Measurements from ENCODE around the gene OTUB2. TPM values are rescaled to one million over a fixed set of nuclear protein-coding genes. Genes with fewer than 3 reads are reported as not detected.

The OTUB2 gene
- polyA plus RNA-seq, 1 experiment, result 1.1 TPM

GRCh38 chr14:94019329-94019728, 6.8 kb upstream of the OTUB2 start:
- H3K27me3 ChIP-seq (ENCODE audit: control insufficient read depth, insufficient read depth, low read length), result peaks cover 6% of the 10 kb centered on the region
- no peak overlapping the region for H3K4me3 ChIP-seq (ENCODE audit: low read depth, low read length)
- no peaks in the 10 kb centered on the region for H3K36me3 ChIP-seq (ENCODE audit: control insufficient read depth, insufficient read depth, low read length)
- no peak for TF ChIP-seq CTCF (IDR thresholded peaks at IDR 0.05; ENCODE audit: insufficient read depth, low read depth, low read length)
- ChIA-PET POLR2A (no interaction called here), CTCF (interaction anchor here (0.9 to 2.3 kb wide), 4 partner anchors 9 to 117 kb away, joined by 3 to 9 read pairs (median 4); no protein-coding TSS in a partner anchor)
- DNase-seq (ENCODE audit: low read depth), result no peak

- no peak for DNase-seq (ENCODE audit: low read depth)
Observed at GRCh38 chr14:94020267-94020666, 5.9 kb upstream of the OTUB2 start.

GRCh38 chr14:94021001-94021400, 5.1 kb upstream of the OTUB2 start:
- no peak for DNase-seq (ENCODE audit: low read depth)
- ChIA-PET CTCF (interaction anchor here (1.3 to 1.9 kb wide), 4 partner anchors 8 to 116 kb away, joined by 3 to 6 read pairs (median 6); no protein-coding TSS in a partner anchor), POLR2A (no interaction called here)
- H3K27me3 ChIP-seq (ENCODE audit: control insufficient read depth, insufficient read depth, low read length), result peaks cover 2% of the 10 kb centered on the region
- H3K4me3 ChIP-seq (ENCODE audit: low read depth, low read length), result no peak overlapping the region
- no peak for TF ChIP-seq CTCF (IDR thresholded peaks at IDR 0.05; ENCODE audit: insufficient read depth, low read depth, low read length)
- no peaks in the 10 kb centered on the region for H3K36me3 ChIP-seq (ENCODE audit: control insufficient read depth, insufficient read depth, low read length)

More at GRCh38 chr14:94020267-94020666, 5.9 kb upstream of the OTUB2 start:
- ChIA-PET POLR2A (no interaction called here), CTCF (interaction anchor here (0.9 to 2.3 kb wide), 5 partner anchors 7 to 116 kb away, joined by 3 to 9 read pairs (median 6); no protein-coding TSS in a partner anchor)
- no peak for TF ChIP-seq CTCF (IDR thresholded peaks at IDR 0.05; ENCODE audit: insufficient read depth, low read depth, low read length)
- Histone ChIP-seq H3K36me3 (ENCODE audit: control insufficient read depth, insufficient read depth, low read length) (no peaks in the 10 kb centered on the region), H3K4me3 (ENCODE audit: low read depth, low read length) (no peak overlapping the region), H3K27me3 (ENCODE audit: control insufficient read depth, insufficient read depth, low read length) (peaks cover 6% of the 10 kb centered on the region)

- POLR2A ChIA-PET, result no interaction called here
- CTCF ChIA-PET, result interaction anchor here (1.3 to 1.9 kb wide), 5 partner anchors 9 to 115 kb away, joined by 3 to 6 read pairs (median 5); no protein-coding TSS in a partner anchor
- no peak for DNase-seq (ENCODE audit: low read depth)
- Histone ChIP-seq H3K4me3 (ENCODE audit: low read depth, low read length) (no peak overlapping the region), H3K27me3 (ENCODE audit: control insufficient read depth, insufficient read depth, low read length) (peaks cover 2% of the 10 kb centered on the region), H3K36me3 (ENCODE audit: control insufficient read depth, insufficient read depth, low read length) (no peaks in the 10 kb centered on the region)
- TF ChIP-seq CTCF (IDR thresholded peaks at IDR 0.05; ENCODE audit: insufficient read depth, low read depth, low read length), result no peak
Observed at GRCh38 chr14:94021416-94022157, 4.6 kb upstream of the OTUB2 start.

- ChIA-PET CTCF (interaction anchor here (0.9 to 1.5 kb wide), 3 partner anchors 14 to 114 kb away, joined by 3 to 5 read pairs (median 4); no protein-coding TSS in a partner anchor), POLR2A (no interaction called here)
- H3K36me3 ChIP-seq (ENCODE audit: control insufficient read depth, insufficient read depth, low read length), result no peaks in the 10 kb centered on the region
- no peak for TF ChIP-seq CTCF (IDR thresholded peaks at IDR 0.05; ENCODE audit: insufficient read depth, low read depth, low read length)
- H3K4me3 ChIP-seq (ENCODE audit: low read depth, low read length), result no peak overlapping the region
- no peak for DNase-seq (ENCODE audit: low read depth)
- peaks cover 2% of the 10 kb centered on the region for H3K27me3 ChIP-seq (ENCODE audit: control insufficient read depth, insufficient read depth, low read length)
Observed at GRCh38 chr14:94022532-94023411, 3.4 kb upstream of the OTUB2 start.

Measured in BJ (cell line).